SU-DHL-6 (cell line): ENCODE data around the gene MTHFD2.

Experiments
- H2AFZ ChIP-seq: fragments of 200-600 bp; sonication (generic); 2 replicates; pipeline ENCODE4 v1.6.1; 2014; ENCODE audit warnings: low read depth, mild to moderate bottlenecking, moderate library complexity, mixed read lengths, antibody characterized with exemption, low read length; ENCODE audit not compliant: severe bottlenecking
- H3F3A ChIP-seq: fragments of 200-600 bp; shearing (Covaris generic); 2 replicates; pipeline ENCODE4 v1.6.0; 2016; ENCODE audit warnings: antibody characterized with exemption, mild to moderate bottlenecking; ENCODE audit not compliant: insufficient read depth
- H3K27ac ChIP-seq: fragments of 200-600 bp; sonication (generic); 2 replicates; pipeline ENCODE4 v1.5.1; 2016; ENCODE audit warnings: low read depth, mild to moderate bottlenecking, low read length, moderate library complexity, mixed read lengths
- H3K27me3 ChIP-seq: fragments of 200-600 bp; sonication (generic), shearing (Covaris generic); 2 replicates; pipeline ENCODE4 v1.6.0; 2014; ENCODE audit warnings: mild to moderate bottlenecking, low read length
- H3K36me3 ChIP-seq: fragments of 200-600 bp; sonication (generic); 2 replicates; pipeline ENCODE4 v1.6.1; 2014; ENCODE audit warnings: mild to moderate bottlenecking, low read length, mixed read lengths
- H3K4me2 ChIP-seq: fragments of 300-600, 200-600 bp; shearing (Covaris generic), sonication (generic); 2 replicates; pipeline ENCODE4 v1.6.0; 2014; ENCODE audit warnings: low read length, low read depth, mild to moderate bottlenecking; ENCODE audit not compliant: poor library complexity, severe bottlenecking
- H3K4me3 ChIP-seq: fragments of 200-600 bp; sonication (generic); 2 replicates; pipeline ENCODE4 v1.5.1; 2014; ENCODE audit warnings: antibody characterized with exemption, low read length, mild to moderate bottlenecking, mixed read lengths; ENCODE audit not compliant: insufficient read depth, poor library complexity, severe bottlenecking
- H3K79me2 ChIP-seq: fragments of 200-600 bp; sonication (generic); 2 replicates; pipeline ENCODE4 v1.6.1; 2014; ENCODE audit warnings: mild to moderate bottlenecking, low read length, moderate library complexity; ENCODE audit not compliant: insufficient read depth
- H3K9ac ChIP-seq: fragments of 200-600 bp; sonication (generic); 2 replicates; pipeline ENCODE4 v1.7.0; 2014; ENCODE audit warnings: mild to moderate bottlenecking, low read length
- H3K9me2 ChIP-seq: fragments of 200-600 bp; sonication (generic); replicated peaks from 2 replicates; pipeline ENCODE4 v1.6.1; 2014; ENCODE audit warnings: low read length; ENCODE audit not compliant: insufficient read depth
- H3K9me3 ChIP-seq: fragments of 200-600 bp; sonication (generic); 2 replicates; pipeline ENCODE4 v1.6.1; 2014; ENCODE audit warnings: low read length, mixed read lengths; ENCODE audit not compliant: insufficient read depth
- H4K20me1 ChIP-seq: fragments of 200-600 bp; sonication (generic); 2 replicates; pipeline ENCODE4 v1.6.1; 2014; ENCODE audit warnings: low read depth, mild to moderate bottlenecking, antibody characterized with exemption, low read length, moderate library complexity, mixed read lengths
- EZH2phosphoT487 ChIP-seq: fragments of 200-600 bp; sonication (generic), shearing (Covaris generic); conservative IDR thresholded peaks from 2 replicates; pipeline ENCODE4 v1.6.1; 2018; ENCODE audit warnings: mild to moderate bottlenecking, antibody characterized with exemption, low read length, moderate library complexity, mixed read lengths
- TF ChIP-seq, protein P1 (sequence below): fragments of 200-600 bp; sonication (generic); IDR thresholded peaks from one replicate; pipeline ENCODE4 v1.5.1; 2017; ENCODE audit warnings: antibody characterized with exemption, mild to moderate bottlenecking, low read length, moderate library complexity; ENCODE audit not compliant: insufficient read depth, poor library complexity, severe bottlenecking

Gene MTHFD2

DNA sequence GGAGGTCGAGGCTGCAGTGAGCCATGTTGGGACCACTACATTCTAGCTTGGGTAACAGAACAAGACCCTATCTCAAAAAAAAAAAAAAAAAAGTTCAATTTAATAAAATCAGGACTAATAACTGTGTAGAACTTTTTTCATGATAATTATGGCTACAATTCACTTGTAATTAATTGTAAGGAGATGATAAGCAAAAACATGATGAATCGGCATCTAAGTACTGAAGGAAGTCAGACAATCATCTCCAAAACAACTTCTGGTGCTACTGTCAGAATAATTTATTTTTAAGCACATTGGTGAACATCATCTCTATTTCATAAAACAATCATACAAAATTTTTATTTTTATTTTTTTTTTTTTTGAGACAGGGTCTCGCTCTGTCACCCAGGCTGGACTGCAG is 9.7 kb upstream of the MTHFD2 start:
- H3K4me3 ChIP-seq: no peak overlapping the region
- H3K9me3 ChIP-seq: no peaks in the 10 kb centered on the region
- no peaks in the 10 kb centered on the region for H3K79me2 ChIP-seq
- H3K4me2 ChIP-seq: no peak overlapping the region
- H3K27ac ChIP-seq: no peak overlapping the region
- H3K9ac ChIP-seq: no peak overlapping the region
- no peaks in the 10 kb centered on the region for H4K20me1 ChIP-seq
- TF ChIP-seq, protein P1, sequence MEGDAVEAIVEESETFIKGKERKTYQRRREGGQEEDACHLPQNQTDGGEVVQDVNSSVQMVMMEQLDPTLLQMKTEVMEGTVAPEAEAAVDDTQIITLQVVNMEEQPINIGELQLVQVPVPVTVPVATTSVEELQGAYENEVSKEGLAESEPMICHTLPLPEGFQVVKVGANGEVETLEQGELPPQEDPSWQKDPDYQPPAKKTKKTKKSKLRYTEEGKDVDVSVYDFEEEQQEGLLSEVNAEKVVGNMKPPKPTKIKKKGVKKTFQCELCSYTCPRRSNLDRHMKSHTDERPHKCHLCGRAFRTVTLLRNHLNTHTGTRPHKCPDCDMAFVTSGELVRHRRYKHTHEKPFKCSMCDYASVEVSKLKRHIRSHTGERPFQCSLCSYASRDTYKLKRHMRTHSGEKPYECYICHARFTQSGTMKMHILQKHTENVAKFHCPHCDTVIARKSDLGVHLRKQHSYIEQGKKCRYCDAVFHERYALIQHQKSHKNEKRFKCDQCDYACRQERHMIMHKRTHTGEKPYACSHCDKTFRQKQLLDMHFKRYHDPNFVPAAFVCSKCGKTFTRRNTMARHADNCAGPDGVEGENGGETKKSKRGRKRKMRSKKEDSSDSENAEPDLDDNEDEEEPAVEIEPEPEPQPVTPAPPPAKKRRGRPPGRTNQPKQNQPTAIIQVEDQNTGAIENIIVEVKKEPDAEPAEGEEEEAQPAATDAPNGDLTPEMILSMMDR: no peak
- H2AFZ ChIP-seq: no peak overlapping the region
- H3K36me3 ChIP-seq: no peaks in the 10 kb centered on the region
- H3F3A ChIP-seq: peaks cover 10% of the 10 kb centered on the region
- no peaks in the 10 kb centered on the region for H3K27me3 ChIP-seq
- no peaks in the 10 kb centered on the region for H3K9me2 ChIP-seq

DNA sequence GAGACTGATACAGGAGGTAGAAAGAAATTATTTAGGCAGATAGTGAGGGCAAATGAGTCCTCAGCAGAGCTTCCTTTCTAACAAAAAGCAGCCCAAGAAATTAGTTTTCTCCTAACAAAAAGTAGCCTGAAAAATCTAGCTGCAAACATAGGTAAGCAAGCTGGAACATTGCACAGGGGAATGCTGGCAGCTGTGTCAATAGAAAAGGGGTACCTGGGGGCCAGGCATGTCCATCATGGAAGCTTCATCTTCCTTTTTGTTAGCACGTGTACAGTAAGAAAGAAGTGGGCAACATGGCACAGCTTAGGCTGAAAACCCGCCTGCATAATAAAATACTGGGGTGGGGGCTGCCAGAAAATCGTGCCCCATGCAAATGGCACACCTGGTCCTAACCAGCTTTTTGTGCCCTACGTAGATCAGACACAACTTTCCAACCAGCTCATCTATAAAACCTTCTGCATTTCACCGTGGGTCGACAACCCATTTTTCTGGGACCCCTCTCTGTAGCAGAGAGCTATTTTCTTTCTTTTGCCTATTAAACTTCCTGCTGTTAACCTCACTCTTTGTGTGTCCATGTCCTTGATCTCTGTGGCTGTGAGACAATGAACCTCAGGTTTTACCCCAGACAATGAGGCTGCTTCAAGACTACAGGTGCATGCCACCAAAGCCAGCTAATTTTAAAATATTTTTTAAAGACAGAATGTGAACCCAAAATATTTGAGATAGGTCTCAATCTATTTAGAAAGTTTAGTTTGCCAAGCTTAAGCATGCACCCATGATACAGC is 6.6 kb upstream of the MTHFD2 start:
- H3K9me3 ChIP-seq: no peaks in the 10 kb centered on the region
- H3K27me3 ChIP-seq: no peaks in the 10 kb centered on the region
- no peaks in the 10 kb centered on the region for H3K79me2 ChIP-seq
- no peaks in the 10 kb centered on the region for H4K20me1 ChIP-seq
- H3K27ac ChIP-seq: no peak overlapping the region
- no peak overlapping the region for H3K9ac ChIP-seq
- peaks cover 3% of the 10 kb centered on the region; the same call in 1 of the 2 replicates for H3F3A ChIP-seq
- no peaks in the 10 kb centered on the region for H3K9me2 ChIP-seq
- no peaks in the 10 kb centered on the region for H3K36me3 ChIP-seq
- H3K4me3 ChIP-seq: no peak overlapping the region
- TF ChIP-seq, protein P1: no peak
- TF ChIP-seq EZH2phosphoT487: no peak
- no peak overlapping the region for H3K4me2 ChIP-seq
- H2AFZ ChIP-seq: no peak overlapping the region

DNA sequence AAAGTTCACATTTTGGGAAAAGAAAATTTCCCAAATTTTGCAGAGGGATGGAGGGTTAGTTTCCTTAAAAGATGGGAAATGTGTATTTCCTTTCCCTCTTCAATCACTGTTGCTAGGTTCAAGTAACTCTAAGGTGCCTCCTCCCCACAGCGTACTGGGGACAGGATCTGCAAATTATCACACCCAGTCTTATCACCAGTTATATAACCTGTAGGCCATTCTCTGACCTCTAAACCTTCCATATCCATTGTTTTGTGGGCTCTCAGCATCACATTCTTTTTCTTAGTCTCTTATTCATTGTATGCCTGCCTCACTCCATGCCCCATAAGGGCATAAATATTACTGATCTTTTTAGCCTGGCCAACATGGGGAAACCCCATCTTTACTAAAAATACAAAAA is 3.6 kb upstream of the MTHFD2 start:
- Histone ChIP-seq H3K9me3 (no peaks in the 10 kb centered on the region), H3K4me3 (no peak overlapping the region), H3K79me2 (peaks cover 13% of the 10 kb centered on the region), H3F3A (peaks cover 5% of the 10 kb centered on the region; the same call in 1 of the 2 replicates), H3K27ac (no peak overlapping the region), H4K20me1 (peaks cover 2% of the 10 kb centered on the region; the same call in 1 of the 2 replicates), H3K9ac (no peak overlapping the region), H3K27me3 (no peaks in the 10 kb centered on the region), H3K4me2 (no peak overlapping the region), H3K9me2 (no peaks in the 10 kb centered on the region), H2AFZ (no peak overlapping the region), H3K36me3 (no peaks in the 10 kb centered on the region)
- TF ChIP-seq EZH2phosphoT487: no peak
- TF ChIP-seq, protein P1: no peak
